ENCODE results near the gene SPACA5. TPM values are rescaled to one million over a fixed set of nuclear protein-coding genes. Genes with fewer than 3 reads are reported as not detected.
"Not testable (repeated sequence)": the region's sequence is repeated elsewhere in the genome, so short reads cannot be mapped to it uniquely, and the experiment has no call there.

SPACA5 gene
- 0.45 TPM for polyA plus RNA-seq (2012; ENCODE audit: low read depth, missing spikeins)

- not testable (repeated sequence) for DNase-seq (ENCODE audit: insufficient read length, low spot score); FAIRE-seq
Measured at GRCh38 chrX:48006688-48007087, at the start of gene SPACA5. SPACA5 (plus strand) TSS chrX:48006988; CDS start chrX:48007803, 815 bp downstream.

- not testable (repeated sequence) for DNase-seq (ENCODE audit: insufficient read length, low spot score); FAIRE-seq
Measured at GRCh38 chrX:47958206-47958605, 48.6 kb upstream of the SPACA5 start.

- TF ChIP-seq SPI1 (IDR thresholded peaks at IDR 0.05; ENCODE audit: low read depth, low read length) (no peak), TAF1 (IDR thresholded peaks at IDR 0.05; ENCODE audit: low read depth, low read length) (no peak), POLR2AphosphoS5 (IDR thresholded peaks at IDR 0.05; ENCODE audit: low read depth, low read length) (no peak), POU2F2 (IDR thresholded peaks at IDR 0.05; ENCODE audit: low read depth, low read length) (no peak), PAX5 (IDR thresholded peaks at IDR 0.05; ENCODE audit: insufficient read depth, low read length, severe bottlenecking) (no peak), POLR2A (IDR thresholded peaks at IDR 0.05; ENCODE audit: low read depth, low read length) (no peak)
- DNase-seq (ENCODE audit: insufficient read length, low spot score) (no peak), FAIRE-seq (peak; percentile 58)
Measured at GRCh38 chrX:47958761-47959342, 47.9 kb upstream of the SPACA5 start.

GRCh38 chrX:47960406-47960805 is 46.4 kb upstream of the SPACA5 start:
- FAIRE-seq: peak; percentile 57
- DNase-seq (ENCODE audit: insufficient read length, low spot score): no peak
- no peak for TF ChIP-seq PAX5 (IDR thresholded peaks at IDR 0.05; ENCODE audit: insufficient read depth, low read length, severe bottlenecking)
- no peak for TF ChIP-seq POLR2AphosphoS5 (IDR thresholded peaks at IDR 0.05; ENCODE audit: low read depth, low read length)
- TF ChIP-seq POLR2A (IDR thresholded peaks at IDR 0.05; ENCODE audit: low read depth, low read length): no peak
- no peak for TF ChIP-seq TAF1 (IDR thresholded peaks at IDR 0.05; ENCODE audit: low read depth, low read length)
- TF ChIP-seq POU2F2 (IDR thresholded peaks at IDR 0.05; ENCODE audit: low read depth, low read length): no peak
- TF ChIP-seq SPI1 (IDR thresholded peaks at IDR 0.05; ENCODE audit: low read depth, low read length): no peak

GRCh38 chrX:47961830-47962229 is 45.0 kb upstream of the SPACA5 start:
- peak; percentile 33 for FAIRE-seq
- DNase-seq (ENCODE audit: insufficient read length, low spot score): not testable (repeated sequence)

- not testable (repeated sequence) for DNase-seq (ENCODE audit: insufficient read length, low spot score); FAIRE-seq
Measured at GRCh38 chrX:47965526-47965925, 41.3 kb upstream of the SPACA5 start.

- TF ChIP-seq SPI1 (IDR thresholded peaks at IDR 0.05; ENCODE audit: low read depth, low read length): no peak
- TF ChIP-seq POLR2A (IDR thresholded peaks at IDR 0.05; ENCODE audit: low read depth, low read length): no peak
- TF ChIP-seq PAX5 (IDR thresholded peaks at IDR 0.05; ENCODE audit: insufficient read depth, low read length, severe bottlenecking): no peak
- no peak for TF ChIP-seq POLR2AphosphoS5 (IDR thresholded peaks at IDR 0.05; ENCODE audit: low read depth, low read length)
- TF ChIP-seq POU2F2 (IDR thresholded peaks at IDR 0.05; ENCODE audit: low read depth, low read length): no peak
- TF ChIP-seq TAF1 (IDR thresholded peaks at IDR 0.05; ENCODE audit: low read depth, low read length): no peak
- FAIRE-seq: no peak
- no peak for DNase-seq (ENCODE audit: insufficient read length, low spot score)
Measured at GRCh38 chrX:47973235-47973634, 33.6 kb upstream of the SPACA5 start.

- FAIRE-seq: no peak
- no peak for DNase-seq (ENCODE audit: insufficient read length, low spot score)
- TF ChIP-seq TAF1 (IDR thresholded peaks at IDR 0.05; ENCODE audit: low read depth, low read length) (no peak), POLR2A (IDR thresholded peaks at IDR 0.05; ENCODE audit: low read depth, low read length) (no peak), PAX5 (IDR thresholded peaks at IDR 0.05; ENCODE audit: insufficient read depth, low read length, severe bottlenecking) (no peak), SPI1 (IDR thresholded peaks at IDR 0.05; ENCODE audit: low read depth, low read length) (no peak), POLR2AphosphoS5 (IDR thresholded peaks at IDR 0.05; ENCODE audit: low read depth, low read length) (no peak), POU2F2 (IDR thresholded peaks at IDR 0.05; ENCODE audit: low read depth, low read length) (no peak)
Measured at GRCh38 chrX:47976254-47977151, 30.3 kb upstream of the SPACA5 start.

GRCh38 chrX:47991263-47992094 is 15.3 kb upstream of the SPACA5 start:
- no peak for DNase-seq (ENCODE audit: insufficient read length, low spot score)

GRCh38 chrX:47992095-47992380 is 14.8 kb upstream of the SPACA5 start:
- no peak for TF ChIP-seq PAX5 (IDR thresholded peaks at IDR 0.05; ENCODE audit: insufficient read depth, low read length, severe bottlenecking)
- TF ChIP-seq POLR2AphosphoS5 (IDR thresholded peaks at IDR 0.05; ENCODE audit: low read depth, low read length): no peak
- no peak for TF ChIP-seq TAF1 (IDR thresholded peaks at IDR 0.05; ENCODE audit: low read depth, low read length)
- TF ChIP-seq POU2F2 (IDR thresholded peaks at IDR 0.05; ENCODE audit: low read depth, low read length): no peak
- TF ChIP-seq POLR2A (IDR thresholded peaks at IDR 0.05; ENCODE audit: low read depth, low read length): no peak
- TF ChIP-seq SPI1 (IDR thresholded peaks at IDR 0.05; ENCODE audit: low read depth, low read length): no peak
- no peak for FAIRE-seq
- no peak for DNase-seq (ENCODE audit: insufficient read length, low spot score)

More at GRCh38 chrX:47991263-47992094, 15.3 kb upstream of the SPACA5 start:
- no peak for TF ChIP-seq SPI1 (IDR thresholded peaks at IDR 0.05; ENCODE audit: low read depth, low read length)
- FAIRE-seq: no peak

Data from GM12891 (cell line).